H4 (cell line): Measurements from ENCODE around the gene SLC8A1. TPM values are rescaled to one million over a fixed set of nuclear protein-coding genes. Genes with fewer than 3 reads are reported as not detected.

ENCODE experiments used
- DNase-seq: peaks from one replicate; pipeline ENCODE4 v3.0.0-alpha.2; 2015; ENCODE audit warnings: low spot score
- total RNA-seq: library from RNA; depleted of rRNA; stranded (reverse); fragments of >200 nt; shearing (Covaris generic); gene quantifications from 2 replicates; pipeline ENCODE4 v1.2.3, GENCODE V29; 2014

SLC8A1 gene
- total RNA-seq, 1 experiment from 2014 or later = not detected

- no peak for DNase-seq
These were observed 65.7 kb downstream of the SLC8A1 start for GRCh38 chr2:40386177-40386576.

- DNase-seq = no peak
These were observed 67.2 kb downstream of the SLC8A1 start for GRCh38 chr2:40384714-40385113.

GRCh38 chr2:40384233-40384632 is 67.7 kb downstream of the SLC8A1 start:
- DNase-seq = no peak

GRCh38 chr2:40380721-40381120 is 71.2 kb downstream of the SLC8A1 start:
- DNase-seq = no peak

- no peak for DNase-seq
These were observed 71.8 kb downstream of the SLC8A1 start for GRCh38 chr2:40380041-40380440.

- no peak for DNase-seq
These were observed 77.2 kb downstream of the SLC8A1 start for GRCh38 chr2:40374543-40375240.

- DNase-seq = no peak
These were observed 78.8 kb downstream of the SLC8A1 start for GRCh38 chr2:40373111-40373510.

- DNase-seq = no peak
These were observed 79.5 kb downstream of the SLC8A1 start for GRCh38 chr2:40372283-40372985.

GRCh38 chr2:40371525-40372282 is 80.2 kb downstream of the SLC8A1 start:
- peak; percentile 41 for DNase-seq

GRCh38 chr2:40370007-40370395 is 81.9 kb downstream of the SLC8A1 start:
- no peak for DNase-seq

- DNase-seq = no peak
These were observed 82.5 kb downstream of the SLC8A1 start for GRCh38 chr2:40369267-40370006.

GRCh38 chr2:40367652-40368051 is 84.2 kb downstream of the SLC8A1 start:
- DNase-seq = no peak

- DNase-seq = no peak
These were observed 84.9 kb downstream of the SLC8A1 start for GRCh38 chr2:40367032-40367431.

- DNase-seq = no peak
These were observed 87.6 kb downstream of the SLC8A1 start for GRCh38 chr2:40364151-40364874.

GRCh38 chr2:40363631-40364030 is 88.3 kb downstream of the SLC8A1 start:
- no peak for DNase-seq

- DNase-seq = no peak
These were observed 88.7 kb downstream of the SLC8A1 start for GRCh38 chr2:40363231-40363630.

GRCh38 chr2:40361478-40361877 is 90.4 kb downstream of the SLC8A1 start:
- DNase-seq = no peak

- no peak for DNase-seq
These were observed 91.2 kb downstream of the SLC8A1 start for GRCh38 chr2:40360652-40361051.

GRCh38 chr2:40359811-40360210 is 92.1 kb downstream of the SLC8A1 start:
- no peak for DNase-seq

GRCh38 chr2:40358783-40359182 is 93.1 kb downstream of the SLC8A1 start:
- DNase-seq = no peak

GRCh38 chr2:40357667-40358066 is 94.2 kb downstream of the SLC8A1 start:
- DNase-seq = no peak
